Brain pericyte (primary cell): Measurements from ENCODE around the gene SLC6A11.

Experiments
- DNase-seq: peaks from one replicate; pipeline ENCODE4 v3.0.0-alpha.2; 2012; ENCODE audit warnings: low read depth, low spot score

SLC6A11 gene

GRCh38 chr3:10929978-10930665 lies 114.1 kb downstream of the SLC6A11 start:
- no peak for DNase-seq

GRCh38 chr3:10930666-10931040 lies 114.6 kb downstream of the SLC6A11 start:
- no peak for DNase-seq

GRCh38 chr3:10932596-10932995 lies 116.6 kb downstream of the SLC6A11 start:
- DNase-seq, result no peak

- DNase-seq, result no peak
Observed at GRCh38 chr3:10933021-10933420, 117.0 kb downstream of the SLC6A11 start.

- no peak for DNase-seq
Observed at GRCh38 chr3:10933470-10933804, 117.4 kb downstream of the SLC6A11 start.

GRCh38 chr3:10933805-10934481 lies 117.9 kb downstream of the SLC6A11 start:
- no peak for DNase-seq

GRCh38 chr3:10935028-10935427 lies 119.0 kb downstream of the SLC6A11 start:
- DNase-seq, result no peak

- DNase-seq, result no peak
Observed at GRCh38 chr3:10935846-10936631, 120.0 kb downstream of the SLC6A11 start.

GRCh38 chr3:10936686-10937085 lies 120.7 kb downstream of the SLC6A11 start:
- DNase-seq, result no peak

GRCh38 chr3:10937141-10937825 lies 121.3 kb downstream of the SLC6A11 start:
- DNase-seq, result no peak

- no peak for DNase-seq
Observed at GRCh38 chr3:10939556-10939955, 123.5 kb downstream of the SLC6A11 start.

GRCh38 chr3:10940106-10940505 lies 124.1 kb downstream of the SLC6A11 start:
- DNase-seq, result no peak

- no peak for DNase-seq
Observed at GRCh38 chr3:10941972-10942371, 125.9 kb downstream of the SLC6A11 start.

GRCh38 chr3:10942690-10943205 lies 126.7 kb downstream of the SLC6A11 start:
- no peak for DNase-seq

- no peak for DNase-seq
Observed at GRCh38 chr3:10944866-10945265, 128.8 kb downstream of the SLC6A11 start.

GRCh38 chr3:10945683-10946287 lies 129.8 kb downstream of the SLC6A11 start:
- no peak for DNase-seq

GRCh38 chr3:10946526-10946925 lies 130.5 kb downstream of the SLC6A11 start:
- no peak for DNase-seq

GRCh38 chr3:10948326-10948725 lies 132.3 kb downstream of the SLC6A11 start:
- no peak for DNase-seq

GRCh38 chr3:10949197-10949596 lies 133.2 kb downstream of the SLC6A11 start:
- no peak for DNase-seq

- no peak for DNase-seq
Observed at GRCh38 chr3:10950476-10951294, 134.7 kb downstream of the SLC6A11 start.
